Psoas muscle (tissue), 8 donors: ENCODE measurements around the gene C2CD4B. TPM values are rescaled to one million over a fixed set of nuclear protein-coding genes. Genes with fewer than 3 reads are reported as not detected.
A peak's percentile ranks its signal among the peaks of the same experiment; 100 is the strongest.

ENCODE experiments used
- ATAC-seq, 4 donors: fragments of 200-7000 bp; cut with Tn5 transposase; one replicate each; pipeline ENCODE4 v1.9.1; 2020; ENCODE audit warnings: moderate library complexity in 3 of 4, mild to moderate bottlenecking in 2 of 4
- DNase-seq, 2 donors: peaks; one replicate each; pipeline ENCODE4 v3.0.0-alpha.2; 2020
- H3K27ac ChIP-seq: fragments of 200-600 bp; one replicate; pipeline ENCODE4 v1.8.0; 2022
- H3K27me3 ChIP-seq, 3 donors: fragments of 200-600 bp in 1 of 3; one replicate each; pipeline versions ENCODE4 v1.6.1 to v1.8.0; 2013 to 2022; ENCODE audit warnings: low read length in 2 of 3, mild to moderate bottlenecking in 2 of 3, moderate library complexity in 1 of 3; ENCODE audit not compliant: insufficient read depth in 3 of 3
- H3K36me3 ChIP-seq, 2 donors: fragments of 200-600 bp in 1 of 2; one replicate each; pipeline versions ENCODE4 v1.6.1 to v1.8.0; 2013 to 2022; ENCODE audit warnings: low read depth in 1 of 2, mild to moderate bottlenecking in 1 of 2, moderate library complexity in 1 of 2; ENCODE audit not compliant: insufficient read depth in 1 of 2
- H3K4me1 ChIP-seq: fragments of 200-600 bp; one replicate; pipeline ENCODE4 v1.8.0; 2022
- H3K4me3 ChIP-seq: fragments of 200-600 bp; one replicate; pipeline ENCODE4 v1.8.0; 2022; ENCODE audit warnings: mild to moderate bottlenecking
- H3K9me3 ChIP-seq: fragments of 200-600 bp; one replicate; pipeline ENCODE4 v1.8.0; 2022
- CTCF ChIP-seq: fragments of 200-600 bp; IDR thresholded peaks from one replicate; pipeline ENCODE4 v1.8.0; 2022; ENCODE audit warnings: antibody characterized with exemption
- WGBS, 3 donors: extraction: QIAGEN DNeasy Blood & Tissue Kit; methylation state at CpG; one replicate each; pipeline versions ENCODE4 v1.1.6 to v1.1.7; 2013; 5-methylcytosine and 5-hydroxymethylcytosine counted together
- intact Hi-C, 2 donors: fragments of 100-400 bp; cut with DNase I; formaldehyde crosslinking; loops; one replicate each; pipeline versions ENCODE4 v1.11.0 to v1.14.2; 2022
- polyA plus RNA-seq, 3 donors: library from polyadenylated mRNA; stranded (reverse); fragments of 200-250 nt; gene quantifications; one replicate each; pipeline ENCODE4 v1.2.3, GENCODE V29; 2013
- total RNA-seq, 4 donors: library from RNA; stranded (reverse); fragmentation: NEBNext Ultra II Directional in 2 of 4; extraction: Animal tissue kit (Norgen Biotek cat#: 25700) in 2 of 4; gene quantifications; one replicate each; pipeline versions ENCODE4 v1.2.1 to v1.2.4, GENCODE V29; 2021 to 2023
- donor health status: healthy with polysubstance abuse.
- donor health status: DM: no; HTN: no; CAD: no; lungs with moderate emphysema.
- donor health status: Bipolar disorder and iron deficiency.
- donor health status: healthy.
- donor health status: DM: yes; HTN: yes; CAD: no.
- donor health status: DM: no; HTN: no; CAD: no.
- donor health status: DM: no; HTN: no; CAD: no.
- donor health status: DM: yes; HTN: yes; CAD: no.

The C2CD4B gene
- total and polyA plus RNA-seq, 7 donors = 0.17 to 8.6 (median 1.0) TPM

- peak in 2 of 4 donors; percentile 54 to 62 for ATAC-seq
- Histone ChIP-seq H3K36me3 (no peaks in the 10 kb centered on the region), H3K9me3 (no peaks in the 10 kb centered on the region), H3K27ac (peak overlapping the region; percentile 79), H3K4me1 (no peaks in the 10 kb centered on the region), H3K4me3 (peak overlapping the region; percentile 40), H3K27me3 (no peaks in the 10 kb centered on the region)
- TF ChIP-seq CTCF = no peak
- DNase-seq = peak in 1 of 2 donors; percentile 21
- intact Hi-C loops = no loop called here
- 71 to 78% (median 71%) methylated on average over 5 of the region's 5 CpGs for WGBS, 3 donors
Observed at GRCh38 chr15:62173215-62173614, 8.1 kb upstream of the C2CD4B start.

- H3K4me1 ChIP-seq = no peaks in the 10 kb centered on the region
- 60 to 64% (median 61%) methylated on average over 7 of the region's 7 CpGs for WGBS, 3 donors
- H3K4me3 ChIP-seq = no peak overlapping the region
- TF ChIP-seq CTCF = no peak
- peak overlapping the region; percentile 72 for H3K27ac ChIP-seq
- H3K27me3 ChIP-seq = no peaks in the 10 kb centered on the region
- intact Hi-C loops = no loop called here
- H3K36me3 ChIP-seq = no peaks in the 10 kb centered on the region
- DNase-seq (no peak), ATAC-seq (no peak)
- no peaks in the 10 kb centered on the region for H3K9me3 ChIP-seq
Observed at GRCh38 chr15:62171882-62172281, 6.8 kb upstream of the C2CD4B start.

DNA sequence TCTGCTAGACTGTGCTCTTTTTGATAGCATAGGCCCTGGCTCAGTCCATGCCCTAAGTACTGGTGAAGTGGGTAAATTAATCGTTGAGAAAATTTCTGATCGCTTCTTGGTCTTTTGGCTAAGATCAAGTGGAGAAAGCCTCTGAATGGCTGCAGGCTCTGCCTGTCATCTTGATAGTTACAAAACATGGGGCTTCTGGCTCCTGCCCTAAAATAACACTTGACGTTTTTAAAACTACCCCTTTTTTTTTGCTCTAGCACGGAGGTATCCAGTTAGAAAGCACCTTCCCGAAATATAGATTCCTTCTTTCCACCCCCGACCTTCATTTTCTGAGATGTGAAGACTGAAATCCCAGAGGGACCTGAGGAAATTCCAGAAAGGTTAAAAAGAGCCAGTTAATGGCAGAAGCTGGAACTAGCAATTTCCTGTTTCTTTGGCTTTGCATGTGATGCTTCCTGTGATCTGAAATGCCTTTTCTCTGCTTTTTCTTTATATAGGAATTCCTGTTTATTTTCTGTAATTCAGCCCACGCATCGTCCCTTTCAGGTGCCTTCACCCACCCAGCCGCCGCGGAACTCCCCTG is 799 bp upstream of the C2CD4B start:
- intact Hi-C loops = no loop called here
- Histone ChIP-seq H3K9me3 (no peaks in the 10 kb centered on the region), H3K36me3 (no peaks in the 10 kb centered on the region), H3K27me3 (peaks cover 0 to 42% (median 9%) of the 10 kb centered on the region in 3 donors), H3K27ac (peak overlapping the region; percentile 34), H3K4me1 (no peaks in the 10 kb centered on the region), H3K4me3 (peak overlapping the region; percentile 66)
- TF ChIP-seq CTCF = no peak
- no peak for DNase-seq
- WGBS, 3 donors = 67 to 70% (median 68%) methylated on average over 11 of the region's 11 CpGs
- peak in 1 of 4 donors; percentile 22 for ATAC-seq

DNA sequence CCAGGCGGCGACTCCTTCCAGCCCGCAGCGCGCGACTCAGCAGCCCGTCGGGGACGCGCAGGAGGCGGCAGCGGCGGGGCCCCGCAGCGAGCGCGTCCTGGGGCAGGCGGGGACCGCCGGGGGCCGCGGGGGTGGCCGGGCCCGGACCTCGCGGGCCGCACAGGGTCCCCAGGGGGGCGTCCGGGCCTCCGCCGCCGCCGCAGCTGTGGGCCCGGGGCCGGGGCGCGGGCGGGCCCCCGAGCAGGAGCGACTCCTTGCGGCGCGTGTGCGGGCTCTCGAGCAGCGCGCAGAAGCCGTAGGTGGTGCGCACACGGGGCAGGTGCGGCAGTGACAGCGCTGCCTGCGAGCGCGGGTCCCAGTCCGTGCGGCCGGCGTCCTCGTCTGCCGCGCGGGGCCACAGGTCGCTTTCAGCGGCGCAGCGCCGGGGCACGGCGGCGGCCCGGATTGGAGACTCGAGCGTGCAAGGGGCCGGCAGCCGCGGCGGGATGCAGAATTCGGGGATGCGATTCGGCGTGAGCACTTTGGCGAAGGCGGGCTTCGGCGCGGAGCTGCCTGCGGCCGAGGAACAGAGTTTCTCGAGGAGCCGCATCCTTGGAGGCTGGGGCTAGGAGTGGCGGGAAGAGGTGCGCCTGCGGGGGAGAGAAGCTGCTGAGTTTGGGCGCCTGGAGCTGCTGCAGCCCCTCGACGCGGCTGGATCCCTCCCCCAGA is 535 bp downstream of the C2CD4B start:
- DNase-seq = peak; percentile 15 to 54
- H3K9me3 ChIP-seq = no peaks in the 10 kb centered on the region
- H3K4me1 ChIP-seq = no peaks in the 10 kb centered on the region
- intact Hi-C loops = loop anchor here in 1 of 2 donors (5.0 kb wide), 1 partner anchor 37 kb away; no protein-coding TSS in a partner anchor
- peak overlapping the region; percentile 66 for H3K4me3 ChIP-seq
- ATAC-seq = peak; percentile 37 to 60 (median 48)
- peaks cover 0 to 48% (median 9%) of the 10 kb centered on the region in 3 donors for H3K27me3 ChIP-seq
- H3K36me3 ChIP-seq = no peaks in the 10 kb centered on the region
- peak overlapping the region; percentile 44 for H3K27ac ChIP-seq
- WGBS, 3 donors = 1% methylated on average over 40 to 98 of the region's 98 CpGs
- TF ChIP-seq CTCF = no peak
